HUES64 (cell line): ENCODE results near the gene RIMOC1. TPM values are rescaled to one million over a fixed set of nuclear protein-coding genes. Genes with fewer than 3 reads are reported as not detected.

ENCODE experiments used
- H3K27ac ChIP-seq: 2 replicates; pipeline ENCODE4 v1.7.0; 2013; ENCODE audit warnings: low read depth, low read length, inconsistent platforms
- H3K27me3 ChIP-seq: 2 replicates; pipeline ENCODE4 v1.6.1; 2013; ENCODE audit warnings: mild to moderate bottlenecking, low read length; ENCODE audit not compliant: insufficient read depth
- H3K36me3 ChIP-seq: 2 replicates; pipeline ENCODE4 v1.6.1; 2013; ENCODE audit warnings: mild to moderate bottlenecking, low read length; ENCODE audit not compliant: insufficient read depth
- H3K4me1 ChIP-seq: 2 replicates; pipeline ENCODE4 v1.6.1; 2013; ENCODE audit warnings: mild to moderate bottlenecking, low read length, moderate library complexity; ENCODE audit not compliant: insufficient read depth
- H3K4me3 ChIP-seq: 2 replicates; pipeline ENCODE4 v1.5.1; 2013; ENCODE audit warnings: mild to moderate bottlenecking, low read length, moderate library complexity
- H3K9ac ChIP-seq: 2 replicates; pipeline ENCODE4 v1.6.1; 2013; ENCODE audit warnings: mild to moderate bottlenecking, low read depth, low read length
- H3K9me3 ChIP-seq: 2 replicates; pipeline ENCODE4 v1.6.1; 2013; ENCODE audit warnings: low read depth, low read length; ENCODE audit not compliant: insufficient read depth
- WGBS: fragments of 150-250, 120-280 bp; methylation state at CpG from one replicate; pipeline ENCODE4 v1.1.7; 2013; ENCODE audit warnings: missing lambda C conversion rate; 5-methylcytosine and 5-hydroxymethylcytosine counted together
- polyA plus RNA-seq, 2 experiments: library from polyadenylated mRNA; stranded (reverse); fragments of 50-300 nt; gene quantifications; one replicate each; pipeline ENCODE4 v1.2.3, GENCODE V29; 2013

The RIMOC1 gene, protein sequence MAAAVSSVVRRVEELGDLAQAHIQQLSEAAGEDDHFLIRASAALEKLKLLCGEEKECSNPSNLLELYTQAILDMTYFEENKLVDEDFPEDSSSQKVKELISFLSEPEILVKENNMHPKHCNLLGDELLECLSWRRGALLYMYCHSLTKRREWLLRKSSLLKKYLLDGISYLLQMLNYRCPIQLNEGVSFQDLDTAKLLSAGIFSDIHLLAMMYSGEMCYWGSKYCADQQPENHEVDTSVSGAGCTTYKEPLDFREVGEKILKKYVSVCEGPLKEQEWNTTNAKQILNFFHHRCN
- polyA plus RNA-seq (2013, experiment 1 of 2), result 21.4 TPM
- polyA plus RNA-seq (2013, experiment 2 of 2), result 22.3 TPM

DNA sequence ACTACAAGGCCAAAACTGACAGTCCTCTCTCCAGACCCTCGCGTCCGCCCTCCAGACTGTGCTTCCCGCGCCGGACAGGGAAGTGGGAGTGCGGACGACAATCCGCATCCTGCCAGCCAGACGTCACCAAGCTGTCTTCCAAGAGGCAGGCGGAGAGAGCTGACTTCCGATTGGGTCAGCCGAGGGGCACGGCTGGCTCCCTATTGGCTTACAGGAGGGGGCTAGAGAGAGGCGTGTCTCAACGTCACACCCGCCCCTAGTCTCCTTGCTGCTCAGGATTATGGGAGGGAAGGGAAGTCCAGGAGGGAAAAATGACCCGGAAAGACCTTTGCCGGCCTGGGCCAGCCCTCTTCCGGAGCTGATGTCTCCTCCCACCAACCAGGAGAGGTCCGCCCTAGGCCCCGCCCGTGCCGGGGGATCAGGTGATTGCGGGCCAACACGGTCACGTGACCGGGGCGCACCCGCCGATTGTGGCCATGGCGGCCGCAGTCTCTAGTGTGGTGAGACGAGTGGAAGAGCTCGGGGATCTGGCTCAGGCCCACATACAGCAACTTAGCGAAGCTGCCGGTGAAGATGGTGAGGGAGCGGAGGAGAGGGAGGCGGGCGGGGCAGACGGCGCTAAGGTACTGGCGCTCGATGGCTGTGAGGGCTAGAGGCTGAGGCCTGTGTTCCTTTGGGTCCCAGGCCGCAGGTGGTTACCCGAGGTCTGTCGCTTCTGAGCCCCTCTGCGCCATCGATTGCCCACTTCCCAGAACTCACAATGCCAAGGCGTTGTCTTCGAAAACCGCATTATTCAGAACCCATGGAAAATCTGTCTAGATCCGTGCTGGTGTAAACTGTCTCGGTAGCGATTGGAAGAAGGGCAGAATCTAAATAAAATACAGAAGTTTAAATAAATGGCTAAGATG, at the start of gene RIMOC1:
Gene RIMOC1, plus strand, starts transcription at position 453 of the 908 bp plus-strand sequence. Its CDS starts 24 bp downstream, at position 477.
- H3K27me3 ChIP-seq, result no peaks in the 10 kb centered on the region; the same call in 1 of the 2 replicates
- peak within 1 kb of the TSS; percentile 71 for H3K27ac ChIP-seq
- peak within 1 kb of the TSS; percentile 95 for H3K9ac ChIP-seq
- peaks cover 9% of the 10 kb centered on the region; the same call in 1 of the 2 replicates for H3K4me1 ChIP-seq
- peak within 1 kb of the TSS; percentile 86 for H3K4me3 ChIP-seq
- H3K9me3 ChIP-seq, result no peaks in the 10 kb centered on the region
- H3K36me3 ChIP-seq, result peaks cover 25% of the 10 kb centered on the region
- under 1% methylated on average over 55 of the region's 55 CpGs for WGBS

DNA sequence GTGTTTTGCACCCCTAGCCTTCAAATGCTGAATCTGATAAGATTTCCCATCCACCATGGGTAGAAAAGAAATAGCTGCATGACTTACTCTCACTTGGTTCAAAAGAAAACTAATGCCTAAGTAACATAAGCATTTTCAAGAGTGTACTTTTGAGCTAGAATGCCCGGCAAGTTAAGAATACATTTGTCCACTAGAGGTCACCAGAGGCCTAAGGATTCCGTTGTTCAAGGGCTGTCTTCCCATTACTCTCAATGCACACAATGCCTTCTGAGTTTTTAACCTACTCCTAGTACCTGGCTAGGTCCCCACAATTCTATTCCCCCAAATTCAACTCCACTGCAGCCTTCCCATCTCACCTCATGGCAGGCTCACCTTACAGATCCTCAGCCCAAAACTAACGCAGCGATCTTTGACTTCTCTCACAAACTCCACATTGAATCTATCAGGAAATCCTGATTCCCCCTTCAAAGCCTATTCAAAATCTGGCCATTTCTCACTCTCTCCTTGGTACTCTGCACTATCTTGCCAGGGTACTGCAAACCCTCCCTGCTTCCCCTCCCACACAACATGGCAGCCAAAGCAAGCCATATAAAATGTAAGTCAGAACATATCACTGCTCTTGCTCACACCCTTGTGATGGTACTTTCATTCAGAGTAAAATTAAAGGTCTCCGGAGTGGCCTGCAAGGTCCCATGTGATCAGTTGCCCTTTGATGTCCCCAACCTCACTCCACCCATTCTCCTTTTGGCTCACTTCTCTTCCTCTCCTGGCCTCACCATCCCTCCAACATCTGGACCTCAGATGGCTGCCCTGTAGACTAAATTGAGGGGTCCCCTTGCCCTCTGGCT, 47.3 kb upstream of the RIMOC1 start:
- Histone ChIP-seq H3K27me3 (no peaks in the 10 kb centered on the region), H3K27ac (no peak overlapping the region)
- 56% methylated on average over 5 of the region's 5 CpGs for WGBS

DNA sequence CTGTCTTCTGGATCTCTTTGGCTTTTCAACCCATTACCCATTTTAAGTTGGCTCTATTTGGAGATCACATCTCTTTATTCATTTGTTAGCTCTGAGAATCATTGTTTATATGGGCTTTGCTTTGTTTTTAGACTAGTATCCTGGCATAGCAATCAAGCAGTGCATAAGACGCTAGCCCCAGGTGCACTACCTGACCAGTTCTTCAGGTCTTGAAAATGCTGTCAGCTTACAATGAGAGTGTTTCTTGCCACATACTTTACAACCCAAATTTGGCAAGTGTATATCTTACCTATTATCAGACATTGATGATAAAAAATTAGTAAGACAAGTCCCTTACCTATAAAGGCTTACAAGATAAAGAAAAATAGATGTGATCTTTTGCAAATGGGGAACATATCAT, 46.2 kb upstream of the RIMOC1 start:
- Histone ChIP-seq H3K27ac (no peak overlapping the region), H3K4me1 (no peaks in the 10 kb centered on the region), H3K36me3 (peaks cover 77% of the 10 kb centered on the region), H3K27me3 (no peaks in the 10 kb centered on the region), H3K4me3 (no peak overlapping the region), H3K9me3 (no peaks in the 10 kb centered on the region), H3K9ac (no peak overlapping the region)
- WGBS, result 96% methylated on average over 1 of the region's 1 CpG

More for the DNA sequence above, 47.3 kb upstream of the RIMOC1 start:
- H3K9ac ChIP-seq, result no peak overlapping the region
- H3K4me1 ChIP-seq, result no peaks in the 10 kb centered on the region
- peaks cover 82% of the 10 kb centered on the region for H3K36me3 ChIP-seq
- no peaks in the 10 kb centered on the region for H3K9me3 ChIP-seq
- H3K4me3 ChIP-seq, result no peak overlapping the region

DNA sequence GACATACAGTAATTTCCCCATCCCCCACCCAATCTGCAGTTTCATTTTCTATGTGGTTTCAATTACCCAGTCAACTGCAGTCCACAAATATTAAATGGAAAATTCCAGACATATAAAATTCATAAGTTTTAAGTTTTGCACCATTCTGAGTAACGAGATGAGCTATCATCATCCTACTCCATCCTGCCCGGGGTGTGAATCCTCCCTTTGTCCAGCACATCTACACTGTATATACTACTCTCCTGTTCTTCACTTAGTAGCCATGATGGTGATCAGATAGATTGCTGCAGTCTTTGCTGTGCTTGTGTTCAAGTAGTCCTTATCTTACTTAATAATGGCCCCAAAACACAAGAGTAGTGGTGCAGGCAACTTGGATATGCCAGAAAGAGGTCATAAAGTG, 45.3 kb upstream of the RIMOC1 start:
- Histone ChIP-seq H3K4me3 (no peak overlapping the region), H3K27me3 (no peaks in the 10 kb centered on the region), H3K27ac (no peak overlapping the region), H3K9ac (no peak overlapping the region), H3K9me3 (no peaks in the 10 kb centered on the region), H3K36me3 (peaks cover 68% of the 10 kb centered on the region), H3K4me1 (no peaks in the 10 kb centered on the region)
- 98% methylated on average over 2 of the region's 2 CpGs for WGBS

DNA sequence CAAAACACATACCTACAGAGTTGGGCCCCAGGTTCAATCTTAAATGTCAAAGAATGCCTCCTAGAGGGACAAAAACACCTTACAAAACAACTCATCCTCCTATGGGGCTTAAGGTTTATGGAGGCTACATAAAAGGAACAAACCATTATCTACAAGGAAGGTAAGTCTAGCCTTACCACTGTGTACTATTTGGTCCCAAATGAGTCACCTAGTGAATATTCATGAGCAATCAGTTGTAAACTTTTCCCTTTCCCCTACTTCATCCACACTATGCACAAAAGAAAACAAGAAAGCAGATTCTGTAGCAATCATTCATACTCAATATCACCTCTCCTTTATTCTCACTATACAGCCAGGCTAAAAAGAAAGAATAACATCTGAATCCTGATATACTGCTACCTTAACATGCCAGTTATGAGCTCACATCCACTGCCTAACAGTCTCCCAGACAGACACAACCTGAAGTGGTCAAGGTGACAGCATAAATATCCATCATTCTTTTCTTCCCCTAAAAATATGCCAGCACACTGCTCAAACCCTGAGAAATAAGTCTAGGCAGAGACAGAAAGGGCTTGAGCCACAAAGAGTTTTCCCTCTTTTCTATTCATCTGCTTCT, 40.2 kb upstream of the RIMOC1 start:
- no peaks in the 10 kb centered on the region for H3K9me3 ChIP-seq
- peaks cover 36% of the 10 kb centered on the region for H3K36me3 ChIP-seq
- H3K27ac ChIP-seq, result no peak overlapping the region
- peaks cover 4% of the 10 kb centered on the region for H3K27me3 ChIP-seq
- no peak overlapping the region for H3K4me3 ChIP-seq
- peaks cover 2% of the 10 kb centered on the region; the same call in 1 of the 2 replicates for H3K4me1 ChIP-seq
- no peak overlapping the region for H3K9ac ChIP-seq

DNA sequence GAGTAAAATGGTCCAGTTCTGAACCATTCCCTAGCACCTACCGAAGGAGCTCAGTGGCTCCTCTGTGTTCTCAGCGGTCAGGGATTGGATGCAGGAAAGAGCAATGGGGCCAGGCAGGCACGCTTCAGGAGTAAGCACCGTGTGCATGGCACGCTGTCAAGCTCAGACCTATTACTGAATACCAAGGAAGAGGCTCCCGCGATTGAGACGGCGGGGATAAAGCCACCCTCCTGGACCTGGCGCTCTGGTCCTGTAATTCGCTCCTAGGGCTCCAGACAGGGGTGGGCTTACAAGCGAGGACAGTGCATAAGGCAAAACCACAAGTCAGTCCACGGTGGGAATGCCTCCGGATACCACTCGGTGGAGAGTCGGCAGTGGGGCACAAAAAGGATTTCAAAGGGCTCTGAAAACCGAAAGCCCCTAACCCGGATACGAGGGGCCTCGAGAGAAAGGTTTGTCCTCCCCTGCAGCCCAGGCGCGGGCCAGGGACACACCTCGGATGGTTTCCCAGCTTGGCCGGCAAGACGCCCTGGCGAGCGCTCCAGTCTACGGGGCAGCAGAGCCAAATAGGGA, 34.9 kb upstream of the RIMOC1 start:
- H3K36me3 ChIP-seq, result 0 out of 2 replicates have a peak, but pooled peaks cover 4% of the 10 kb centered on the region
- peak overlapping the region; percentile 85 for H3K9ac ChIP-seq
- peaks cover 34% of the 10 kb centered on the region for H3K27me3 ChIP-seq
- H3K4me1 ChIP-seq, result peaks cover 8% of the 10 kb centered on the region; the same call in 1 of the 2 replicates
- no peaks in the 10 kb centered on the region for H3K9me3 ChIP-seq
- WGBS, result 17% methylated on average over 28 of the region's 28 CpGs
- no peak overlapping the region for H3K27ac ChIP-seq
- H3K4me3 ChIP-seq, result peak overlapping the region; percentile 94

DNA sequence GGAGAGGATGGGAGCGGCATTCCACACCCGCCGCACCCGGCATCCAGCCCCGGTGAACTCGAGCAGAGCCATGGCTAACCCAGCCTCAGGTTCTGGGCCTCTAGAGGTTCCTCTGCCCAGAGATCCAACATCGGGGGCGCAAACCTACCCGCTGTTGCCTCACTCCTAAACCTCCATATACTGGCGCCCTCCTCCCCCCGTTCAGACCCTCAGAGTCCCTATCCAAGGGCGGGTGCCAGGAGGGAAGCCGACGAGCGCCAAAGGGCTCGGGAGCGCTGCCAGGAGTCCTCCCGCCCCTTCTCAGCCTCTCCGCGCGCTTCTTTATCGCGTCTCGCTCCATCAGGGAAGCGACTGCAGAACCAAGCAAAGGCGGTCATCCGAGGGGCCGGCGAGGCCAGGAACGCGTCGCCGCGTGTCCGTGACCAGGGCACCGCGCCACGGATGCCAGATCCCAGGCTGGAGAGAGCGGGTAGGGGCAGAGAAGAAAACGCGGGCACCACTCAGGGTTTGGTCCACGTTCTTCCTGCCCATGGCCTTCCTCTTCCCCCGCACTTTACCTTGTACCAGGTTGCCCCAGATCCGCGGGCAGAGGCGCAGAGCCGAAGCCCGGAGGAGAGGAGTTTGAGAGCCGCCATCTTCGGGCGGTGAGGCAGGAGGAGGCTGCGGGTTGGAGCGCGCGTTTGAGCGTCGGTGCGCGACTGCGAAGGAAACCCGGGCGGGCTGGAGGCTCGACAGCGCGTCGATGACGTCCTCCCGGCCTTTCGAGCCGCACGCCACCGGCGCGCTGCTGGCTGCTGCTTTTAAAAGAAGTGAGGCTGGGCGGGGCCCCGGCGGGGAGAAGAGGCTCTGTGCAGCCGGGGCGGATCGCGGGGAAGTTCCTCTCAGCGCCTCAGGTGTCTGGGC, 34.2 kb upstream of the RIMOC1 start, which contains the start of gene OXCT1:
Gene OXCT1, minus strand, starts transcription at position 702 of the 903 bp plus-strand sequence. Its CDS starts 67 bp downstream, at position 635.
- Histone ChIP-seq H3K4me1 (peaks cover 8% of the 10 kb centered on the region; the same call in 1 of the 2 replicates), H3K9ac (peak within 1 kb of the TSS; percentile 85), H3K9me3 (no peaks in the 10 kb centered on the region), H3K36me3 (0 out of 2 replicates have a peak, but pooled peaks cover 4% of the 10 kb centered on the region), H3K4me3 (peak within 1 kb of the TSS; percentile 94), H3K27ac (peak within 1 kb of the TSS; percentile 66; the same call in 1 of the 2 replicates), H3K27me3 (peaks cover 34% of the 10 kb centered on the region)
- WGBS, result under 1% methylated on average over 82 of the region's 82 CpGs

DNA sequence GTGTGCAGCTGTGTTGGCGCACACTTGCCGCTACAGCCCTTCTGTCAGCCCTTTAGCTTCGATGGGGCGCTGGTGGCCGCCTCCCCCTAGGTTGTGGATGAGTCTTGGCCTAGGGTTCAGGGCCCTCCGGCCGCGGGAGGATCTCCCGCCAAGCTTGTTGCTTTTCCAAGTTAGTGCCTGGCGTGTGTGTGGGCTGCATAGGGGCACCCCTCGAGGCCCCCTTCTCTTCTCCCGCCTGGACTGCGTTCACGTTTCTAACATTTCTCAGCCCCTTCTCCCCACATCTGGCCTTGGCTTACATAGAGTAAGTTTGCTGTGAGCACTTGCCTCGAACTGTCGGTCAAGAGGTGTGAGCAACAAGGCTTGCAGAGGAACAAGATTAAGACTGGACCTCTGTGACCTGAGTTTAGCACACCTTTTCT, 33.5 kb upstream of the RIMOC1 start:
- Histone ChIP-seq H3K4me1 (peaks cover 8% of the 10 kb centered on the region; the same call in 1 of the 2 replicates), H3K27me3 (peaks cover 34% of the 10 kb centered on the region), H3K27ac (peak overlapping the region; percentile 12; the same call in 1 of the 2 replicates), H3K36me3 (0 out of 2 replicates have a peak, but pooled peaks cover 4% of the 10 kb centered on the region), H3K4me3 (peak overlapping the region; percentile 94), H3K9me3 (no peaks in the 10 kb centered on the region), H3K9ac (peak overlapping the region; percentile 85)
- WGBS, result 22% methylated on average over 16 of the region's 16 CpGs

DNA sequence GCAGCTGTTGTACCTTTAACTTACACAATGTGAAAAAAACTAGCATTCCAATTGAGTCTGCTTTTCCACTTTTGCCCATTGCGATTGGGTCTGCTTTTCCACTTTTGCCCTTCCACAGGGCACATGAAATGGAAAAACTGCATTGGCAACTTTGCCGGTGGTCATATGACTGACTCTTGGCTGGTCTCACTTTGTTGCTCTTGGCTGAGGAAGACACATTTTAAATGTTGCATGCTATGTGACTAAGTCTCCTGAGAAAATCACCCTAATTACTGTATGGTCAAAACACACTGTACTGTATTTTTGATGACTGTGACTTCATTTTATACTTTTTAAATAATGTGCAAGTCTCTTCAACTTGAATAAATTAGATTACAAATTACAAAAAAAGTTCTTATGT, 32.3 kb upstream of the RIMOC1 start:
- Histone ChIP-seq H3K4me3 (no peak overlapping the region), H3K36me3 (0 out of 2 replicates have a peak, but pooled peaks cover 1% of the 10 kb centered on the region), H3K4me1 (peaks cover 8% of the 10 kb centered on the region; the same call in 1 of the 2 replicates), H3K9me3 (no peaks in the 10 kb centered on the region), H3K27ac (no peak overlapping the region), H3K9ac (no peak overlapping the region), H3K27me3 (peaks cover 34% of the 10 kb centered on the region)
- 92% methylated on average over 2 of the region's 2 CpGs for WGBS
